PFSK-1 (cell line): ENCODE measurements around the gene GPAT3.

Experiments used
- FOXP2 ChIP-seq: optimal IDR thresholded peaks from 2 replicates; pipeline ENCODE3; 2011; ENCODE audit warnings: borderline replicate concordance, control low read depth, inconsistent platforms; ENCODE audit not compliant: insufficient read depth; ENCODE audit errors: extremely low read length, extremely low read depth
- POLR2AphosphoS5 ChIP-seq: IDR thresholded peaks from 2 replicates; pipeline ENCODE4 v1.6.1; 2012; ENCODE audit warnings: low read depth, mild to moderate bottlenecking, control low read depth, low read length, moderate library complexity
- REST ChIP-seq, 2 experiments: IDR thresholded peaks; 2 replicates each; pipeline versions ENCODE4 v1.6.1 to v1.8.0; 2011 to 2012; ENCODE audit warnings: low read depth in 2 of 2, low read length in 2 of 2, control low read depth in 1 of 2, inconsistent platforms in 1 of 2, mild to moderate bottlenecking in 1 of 2, moderate library complexity in 1 of 2; ENCODE audit not compliant: insufficient read depth in 1 of 2
- SIN3A ChIP-seq: IDR thresholded peaks from 2 replicates; pipeline ENCODE4 v1.6.1; 2012; ENCODE audit warnings: mild to moderate bottlenecking, low read length, moderate library complexity, borderline replicate concordance; ENCODE audit not compliant: insufficient read depth
- TAF1 ChIP-seq: IDR thresholded peaks from 2 replicates; pipeline ENCODE4 v1.6.1; 2012; ENCODE audit warnings: low read length, control low read depth, borderline replicate concordance; ENCODE audit not compliant: insufficient read depth

Gene GPAT3

GRCh38 chr4:83522239-83522638, 13.7 kb upstream of the GPAT3 start:
- TF ChIP-seq REST (IDR thresholded peaks at IDR 0.05; ENCODE audit: insufficient read depth in 1 of 2, low read depth in 2 of 2, low read length in 2 of 2) (no peak), POLR2AphosphoS5 (no peak), TAF1 (no peak), FOXP2 (no peak), SIN3A (no peak)

GRCh38 chr4:83527671-83528070, 8.2 kb upstream of the GPAT3 start:
- TF ChIP-seq POLR2AphosphoS5 (no peak), SIN3A (no peak), TAF1 (no peak), FOXP2 (no peak), REST (IDR thresholded peaks at IDR 0.05; ENCODE audit: insufficient read depth in 1 of 2, low read depth in 2 of 2, low read length in 2 of 2) (no peak)

- no peak for TF ChIP-seq REST (IDR thresholded peaks at IDR 0.05; ENCODE audit: insufficient read depth in 1 of 2, low read depth in 2 of 2, low read length in 2 of 2)
- TF ChIP-seq SIN3A, result 0 out of 2 replicates have a peak, but pooled peaks have one; percentile 28
These were observed 709 bp downstream of the GPAT3 start for GRCh38 chr4:83536362-83537272.

- TF ChIP-seq FOXP2 (no peak), TAF1 (no peak), REST (IDR thresholded peaks at IDR 0.05; ENCODE audit: insufficient read depth in 1 of 2, low read depth in 2 of 2, low read length in 2 of 2) (no peak), SIN3A (no peak), POLR2AphosphoS5 (no peak)
These were observed 6.3 kb downstream of the GPAT3 start for GRCh38 chr4:83542225-83542624.
